OCI-LY3 (cell line): ENCODE measurements around the gene HIVEP3.

Experiments
- H2AFZ ChIP-seq: fragments of 200-600, 300-600 bp; shearing (Covaris generic); 2 replicates; pipeline ENCODE4 v1.6.0; 2014; ENCODE audit warnings: antibody characterized with exemption, low read depth, low read length
- H3K27ac ChIP-seq: fragments of 200-600, 300-600 bp; sonication (generic); 2 replicates; pipeline ENCODE4 v1.5.1; 2014; ENCODE audit warnings: mild to moderate bottlenecking, low read length, moderate library complexity, mixed read lengths
- H3K27me3 ChIP-seq: fragments of 200-600, 300-600 bp; sonication (generic); 2 replicates; pipeline ENCODE4 v1.6.1; 2014; ENCODE audit warnings: low read depth, low read length, mixed read lengths
- H3K36me3 ChIP-seq: fragments of 200-600, 300-600 bp; sonication (generic); replicated peaks from 2 replicates; pipeline ENCODE3; 2014; ENCODE audit warnings: low read depth, low read length, mixed read lengths
- H3K4me1 ChIP-seq: fragments of 300-600, 200-600 bp; sonication (generic); 2 replicates; pipeline ENCODE4 v1.6.1; 2014; ENCODE audit warnings: low read length, mixed read lengths
- H3K4me2 ChIP-seq: fragments of 200-600, 300-600 bp; sonication (generic); 2 replicates; pipeline ENCODE4 v1.6.1; 2014; ENCODE audit warnings: low read length, mixed read lengths
- H3K4me3 ChIP-seq: fragments of 300-600, 200-600 bp; sonication (generic); 2 replicates; pipeline ENCODE4 v1.5.1; 2014; ENCODE audit warnings: antibody characterized with exemption, mild to moderate bottlenecking, low read length, moderate library complexity
- H3K79me2 ChIP-seq: fragments of 300-600, 200-600 bp; shearing (Covaris generic); 2 replicates; pipeline ENCODE4 v1.6.1; 2014; ENCODE audit warnings: mild to moderate bottlenecking, low read length, mixed read lengths
- H3K9ac ChIP-seq: fragments of 300-600, 200-600 bp; shearing (Covaris generic); 2 replicates; pipeline ENCODE4 v1.6.0; 2014; ENCODE audit warnings: mild to moderate bottlenecking, low read length, moderate library complexity
- H3K9me3 ChIP-seq: fragments of 200-600, 300-600 bp; shearing (Covaris generic); 2 replicates; pipeline ENCODE4 v1.6.1; 2014; ENCODE audit warnings: low read length, mixed read lengths; ENCODE audit not compliant: insufficient read depth
- H4K20me1 ChIP-seq: fragments of 200-600, 300-600 bp; sonication (generic); 2 replicates; pipeline ENCODE4 v1.6.1; 2016; ENCODE audit warnings: low read length, mixed read lengths; ENCODE audit not compliant: insufficient read depth
- EZH2phosphoT487 ChIP-seq: fragments of 200-600 bp; shearing (Covaris generic); IDR thresholded peaks from 2 replicates; pipeline ENCODE4 v1.6.1; 2018; ENCODE audit warnings: antibody characterized with exemption, mixed run types, low read depth
- TF ChIP-seq, protein P1 (sequence below): fragments of 200-600, 300-600 bp; sonication (generic); IDR thresholded peaks from 2 replicates; pipeline ENCODE4 v1.5.1; 2014; ENCODE audit warnings: antibody characterized with exemption, low read length, low read depth

HIVEP3 gene

DNA sequence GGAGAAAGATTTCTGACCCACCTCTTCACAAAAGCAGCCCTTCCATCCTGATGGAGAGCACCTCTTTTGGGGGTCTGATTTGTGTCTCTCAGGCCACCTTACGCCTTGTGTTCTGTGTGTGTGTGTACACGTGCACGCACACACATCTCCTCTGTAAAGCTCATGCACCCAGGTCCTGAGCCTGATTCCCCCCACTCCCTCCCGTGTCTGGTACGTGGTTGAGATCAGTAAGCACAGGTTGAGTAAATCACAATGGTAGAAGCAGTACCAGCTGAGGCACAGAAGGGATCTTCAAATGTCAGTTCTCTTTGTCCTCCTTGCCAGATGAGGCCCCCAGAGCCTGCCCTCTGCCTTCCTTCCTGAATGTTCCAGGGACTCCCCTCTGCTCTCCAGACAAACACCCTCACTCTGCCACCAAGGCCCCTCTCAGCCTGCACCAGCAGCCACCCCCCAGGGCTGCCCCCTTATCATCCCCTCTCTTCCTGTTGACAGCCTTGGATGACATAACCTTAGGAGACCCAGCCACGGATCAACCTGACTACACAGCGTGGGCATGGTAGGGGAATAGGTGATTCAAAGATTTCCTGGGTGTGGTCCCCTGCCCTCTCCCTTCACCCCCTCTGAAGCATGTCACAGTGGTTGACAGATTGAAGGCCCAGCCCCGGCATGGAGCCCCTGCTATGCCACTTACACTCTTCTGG, 112.8 kb downstream of the HIVEP3 start:
- Histone ChIP-seq H3K27ac (peak overlapping the region; percentile 100), H2AFZ (no peak overlapping the region), H3K79me2 (peaks cover 58% of the 10 kb centered on the region), H3K27me3 (no peaks in the 10 kb centered on the region), H3K4me2 (peak overlapping the region; percentile 88), H3K9ac (peak overlapping the region; percentile 87), H3K36me3 (no peaks in the 10 kb centered on the region), H3K4me1 (peaks cover 100% of the 10 kb centered on the region), H3K4me3 (peak overlapping the region; percentile 68), H4K20me1 (no peaks in the 10 kb centered on the region), H3K9me3 (no peaks in the 10 kb centered on the region)
- TF ChIP-seq, protein P1, sequence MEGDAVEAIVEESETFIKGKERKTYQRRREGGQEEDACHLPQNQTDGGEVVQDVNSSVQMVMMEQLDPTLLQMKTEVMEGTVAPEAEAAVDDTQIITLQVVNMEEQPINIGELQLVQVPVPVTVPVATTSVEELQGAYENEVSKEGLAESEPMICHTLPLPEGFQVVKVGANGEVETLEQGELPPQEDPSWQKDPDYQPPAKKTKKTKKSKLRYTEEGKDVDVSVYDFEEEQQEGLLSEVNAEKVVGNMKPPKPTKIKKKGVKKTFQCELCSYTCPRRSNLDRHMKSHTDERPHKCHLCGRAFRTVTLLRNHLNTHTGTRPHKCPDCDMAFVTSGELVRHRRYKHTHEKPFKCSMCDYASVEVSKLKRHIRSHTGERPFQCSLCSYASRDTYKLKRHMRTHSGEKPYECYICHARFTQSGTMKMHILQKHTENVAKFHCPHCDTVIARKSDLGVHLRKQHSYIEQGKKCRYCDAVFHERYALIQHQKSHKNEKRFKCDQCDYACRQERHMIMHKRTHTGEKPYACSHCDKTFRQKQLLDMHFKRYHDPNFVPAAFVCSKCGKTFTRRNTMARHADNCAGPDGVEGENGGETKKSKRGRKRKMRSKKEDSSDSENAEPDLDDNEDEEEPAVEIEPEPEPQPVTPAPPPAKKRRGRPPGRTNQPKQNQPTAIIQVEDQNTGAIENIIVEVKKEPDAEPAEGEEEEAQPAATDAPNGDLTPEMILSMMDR = no peak
- TF ChIP-seq EZH2phosphoT487 = no peak

DNA sequence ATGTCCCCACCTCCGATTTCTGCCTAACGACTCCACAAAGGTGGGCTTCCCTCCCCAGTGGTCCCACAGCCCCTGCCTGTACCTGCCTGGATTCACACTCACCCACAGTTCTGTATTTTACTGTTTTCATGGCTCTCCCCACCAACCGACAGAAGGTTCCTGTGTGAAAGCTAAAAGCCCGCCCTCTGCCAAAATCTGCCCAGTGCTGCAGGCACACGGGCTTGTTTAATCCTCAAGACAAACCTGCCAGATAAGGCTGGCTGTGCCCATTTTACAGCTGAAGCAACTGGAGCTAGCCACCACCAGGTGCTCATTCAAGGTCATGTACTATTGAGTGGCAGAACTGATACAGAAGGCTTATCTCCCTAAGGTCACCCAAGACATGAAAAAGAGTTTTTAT, 114.5 kb downstream of the HIVEP3 start:
- H3K4me2 ChIP-seq = peak overlapping the region; percentile 27

DNA sequence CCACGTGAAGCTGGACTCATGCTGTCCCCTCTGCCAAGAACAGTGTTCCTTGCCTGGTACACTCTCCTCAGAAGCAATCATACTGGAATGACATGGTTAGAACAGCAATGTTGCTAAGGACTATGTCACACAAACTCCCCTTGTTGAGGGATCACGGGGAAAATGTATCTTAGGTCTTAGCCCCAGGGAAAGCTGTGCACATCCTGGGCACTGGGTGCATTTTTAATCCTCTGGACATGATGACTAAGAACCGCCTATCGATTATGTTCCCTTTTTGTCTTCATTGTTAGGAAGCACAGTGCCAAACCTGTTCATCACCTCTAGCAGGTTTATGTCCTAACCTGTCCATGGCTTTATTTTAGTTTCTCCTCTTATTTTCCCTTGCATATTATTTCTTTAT, 115.1 kb downstream of the HIVEP3 start:
- H2AFZ ChIP-seq = no peak overlapping the region
- H3K4me3 ChIP-seq = no peak overlapping the region
- peak overlapping the region; percentile 88; the same call in 1 of the 2 replicates for H3K9ac ChIP-seq
- H3K36me3 ChIP-seq = peaks cover 7% of the 10 kb centered on the region
- H3K9me3 ChIP-seq = no peaks in the 10 kb centered on the region
- H3K4me2 ChIP-seq = peak overlapping the region; percentile 3; the same call in 1 of the 2 replicates
- peak overlapping the region; percentile 100 for H3K27ac ChIP-seq
- H4K20me1 ChIP-seq = no peaks in the 10 kb centered on the region
- H3K79me2 ChIP-seq = peaks cover 55% of the 10 kb centered on the region
- no peaks in the 10 kb centered on the region for H3K27me3 ChIP-seq
- TF ChIP-seq EZH2phosphoT487 = no peak
- TF ChIP-seq, protein P1 = no peak
- peaks cover 100% of the 10 kb centered on the region for H3K4me1 ChIP-seq

More for the DNA sequence above, 114.5 kb downstream of the HIVEP3 start:
- Histone ChIP-seq H3K9me3 (no peaks in the 10 kb centered on the region), H2AFZ (no peak overlapping the region), H3K79me2 (peaks cover 55% of the 10 kb centered on the region), H3K4me1 (peaks cover 100% of the 10 kb centered on the region), H3K27ac (peak overlapping the region; percentile 100), H3K4me3 (no peak overlapping the region), H3K36me3 (peaks cover 2% of the 10 kb centered on the region), H3K27me3 (no peaks in the 10 kb centered on the region), H4K20me1 (no peaks in the 10 kb centered on the region), H3K9ac (peak overlapping the region; percentile 88; the same call in 1 of the 2 replicates)
- no peak for TF ChIP-seq EZH2phosphoT487
- TF ChIP-seq, protein P1 = 0 out of 2 replicates have a peak, but pooled peaks have one; percentile 8

DNA sequence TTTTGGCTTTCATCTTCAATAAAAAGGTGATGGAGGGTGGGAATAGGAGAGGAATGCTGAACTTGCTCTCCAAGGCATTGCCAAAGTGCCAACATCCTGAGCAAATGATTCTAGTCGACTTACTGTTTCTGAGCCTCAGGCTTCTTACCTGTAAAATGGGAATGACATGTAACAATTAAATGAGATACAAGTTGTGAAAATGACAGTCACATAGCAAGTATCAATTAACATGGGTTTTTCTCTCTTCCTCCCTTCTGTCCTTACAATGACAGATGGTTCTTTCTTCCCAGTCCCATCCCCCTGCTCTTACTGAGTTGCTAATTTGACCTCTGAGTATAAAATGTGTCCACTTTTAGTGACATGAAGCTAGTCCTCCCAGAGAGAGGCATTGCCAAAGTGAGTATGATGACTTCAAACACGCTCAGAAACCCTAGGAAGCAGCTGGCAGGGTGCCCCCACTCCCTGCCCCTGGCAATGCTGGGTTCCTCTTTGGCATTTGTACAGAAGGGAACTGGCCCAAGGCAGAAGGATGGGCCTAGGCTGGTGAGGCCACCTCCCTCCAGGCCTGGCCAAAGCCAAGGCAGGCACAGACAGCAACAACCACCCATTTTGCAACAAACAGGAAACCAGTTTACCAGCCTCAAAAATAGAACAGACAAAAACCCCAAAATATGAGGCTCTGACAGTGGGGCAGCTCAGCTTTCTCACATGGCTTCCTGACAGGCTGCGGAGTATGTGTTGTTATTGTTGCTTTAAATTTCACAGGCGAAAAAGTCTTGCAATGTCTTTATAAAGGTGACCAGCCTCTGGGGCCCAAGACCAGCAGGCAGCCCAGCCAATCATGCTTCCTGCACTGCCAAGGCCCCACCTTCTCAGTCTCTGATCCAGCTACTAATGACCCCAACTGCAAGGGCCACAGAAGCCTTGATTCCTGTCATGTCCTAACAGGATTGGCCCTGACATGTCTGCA, 115.9 kb downstream of the HIVEP3 start:
- Histone ChIP-seq H2AFZ (no peak overlapping the region), H3K27ac (peak overlapping the region; percentile 100), H3K4me3 (no peak overlapping the region), H3K27me3 (no peaks in the 10 kb centered on the region), H3K9ac (peak overlapping the region; percentile 88), H4K20me1 (no peaks in the 10 kb centered on the region), H3K4me2 (peak overlapping the region; percentile 39), H3K4me1 (peaks cover 96% of the 10 kb centered on the region), H3K9me3 (no peaks in the 10 kb centered on the region), H3K36me3 (peaks cover 9% of the 10 kb centered on the region), H3K79me2 (peaks cover 49% of the 10 kb centered on the region)
- TF ChIP-seq EZH2phosphoT487 = no peak
- TF ChIP-seq, protein P1 = no peak
